ENCODE results near the gene AIG1.
"Not testable (repeated sequence)": the region's sequence is repeated elsewhere in the genome, so short reads cannot be mapped to it uniquely, and the experiment has no call there.

The AIG1 gene

DNA sequence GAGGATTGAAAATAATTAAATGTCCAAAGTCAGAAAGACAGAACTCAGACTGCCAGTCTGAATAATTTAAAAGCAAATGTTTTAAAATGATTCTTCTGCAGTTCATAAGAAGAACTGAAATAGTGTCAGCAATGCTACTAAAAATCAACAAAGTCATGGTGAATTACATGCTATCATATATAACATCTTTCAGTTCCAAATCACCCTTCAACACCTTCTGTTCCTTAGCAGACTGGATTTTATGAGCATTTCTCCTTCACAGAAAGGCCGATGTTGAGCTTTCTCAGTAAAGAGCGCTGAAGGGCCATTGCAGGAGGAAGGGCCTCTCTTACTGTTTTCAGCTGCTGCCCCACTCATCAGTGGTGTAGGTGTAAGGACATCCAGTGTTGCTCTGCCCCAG is 63.3 kb downstream of the AIG1 start:
- intact Hi-C loops (cut with DNase I), result no loop called here

GRCh38 chr6:143125455-143125854 is 64.8 kb downstream of the AIG1 start:
- DNase-seq, result no peak
- intact Hi-C loops (cut with DNase I), result no loop called here

More for the DNA sequence above, 63.3 kb downstream of the AIG1 start:
- no peak for DNase-seq

GRCh38 chr6:143125864-143126573 is 65.3 kb downstream of the AIG1 start:
- DNase-seq, result no peak
- intact Hi-C loops (cut with DNase I), result no loop called here

DNA sequence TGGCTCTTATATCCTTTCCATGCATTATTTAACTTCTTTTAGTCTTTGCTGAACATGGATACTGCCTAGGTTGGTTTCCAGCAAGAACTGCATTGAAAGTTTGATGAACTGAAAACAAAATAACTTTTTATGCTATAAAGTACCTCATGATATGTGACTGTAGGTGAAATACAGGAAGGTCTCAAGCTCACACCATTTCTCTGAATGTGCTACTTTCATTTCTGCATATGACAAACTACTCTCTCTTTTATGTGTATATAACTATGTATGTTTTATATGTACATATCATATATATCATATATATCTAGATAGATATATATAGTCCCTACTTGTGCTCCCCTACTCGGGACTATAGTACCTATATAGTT is 65.9 kb downstream of the AIG1 start:
- DNase-seq, result no peak
- intact Hi-C loops (cut with DNase I), result no loop called here

GRCh38 chr6:143127941-143128680 is 67.4 kb downstream of the AIG1 start:
- no peak for DNase-seq
- intact Hi-C loops (cut with DNase I), result no loop called here

DNA sequence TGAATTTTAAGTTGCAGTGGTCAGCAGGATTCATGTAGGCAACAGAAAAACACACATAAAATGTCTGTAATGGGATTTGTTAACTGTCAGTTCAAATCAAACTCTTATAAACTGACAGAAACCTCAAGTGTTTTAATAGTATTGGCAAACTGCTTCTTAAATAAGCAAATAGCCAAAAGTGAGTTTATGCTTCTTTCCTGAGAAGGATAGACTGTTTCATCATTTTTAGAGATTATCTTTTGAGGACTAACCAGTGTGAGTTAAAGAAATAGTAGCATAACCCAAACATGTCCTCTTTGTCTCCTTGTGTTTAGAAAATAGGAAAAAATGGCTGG is 68.0 kb downstream of the AIG1 start:
- no peak for DNase-seq

GRCh38 chr6:143130928-143131327 is 70.2 kb downstream of the AIG1 start:
- DNase-seq, result no peak
- intact Hi-C loops (cut with DNase I), result no loop called here

More for the DNA sequence above, 68.0 kb downstream of the AIG1 start:
- intact Hi-C loops (cut with DNase I), result no loop called here

GRCh38 chr6:143135325-143135724 is 74.6 kb downstream of the AIG1 start:
- no peak for DNase-seq
- intact Hi-C loops (cut with DNase I), result no loop called here

- DNase-seq, result no peak
- intact Hi-C loops (cut with DNase I), result no loop called here
Measured at GRCh38 chr6:143135797-143136561, 75.3 kb downstream of the AIG1 start.

DNA sequence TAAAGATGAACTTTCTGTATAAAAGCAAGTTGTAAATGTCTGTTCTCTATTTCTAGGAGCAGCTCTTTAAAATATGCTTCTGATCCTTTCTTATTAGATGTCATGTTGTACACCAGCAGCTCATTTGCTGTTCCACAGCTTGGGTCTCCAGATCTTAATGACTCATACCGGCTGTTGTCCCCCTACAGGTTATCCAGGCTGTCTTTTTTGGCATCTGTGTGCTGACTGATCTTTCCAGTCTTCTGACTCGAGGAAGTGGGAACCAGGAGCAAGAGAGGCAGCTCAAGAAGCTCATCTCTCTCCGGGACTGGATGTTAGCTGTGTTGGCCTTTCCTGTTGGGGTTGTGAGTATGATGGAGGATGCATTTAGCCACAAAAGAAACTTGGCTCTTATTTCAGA is 76.0 kb downstream of the AIG1 start:
- intact Hi-C loops (cut with DNase I), result no loop called here

GRCh38 chr6:143139239-143139784 is 78.6 kb downstream of the AIG1 start:
- DNase-seq, result no peak
- intact Hi-C loops (cut with DNase I), result no loop called here

More for the DNA sequence above, 76.0 kb downstream of the AIG1 start:
- no peak for DNase-seq

DNA sequence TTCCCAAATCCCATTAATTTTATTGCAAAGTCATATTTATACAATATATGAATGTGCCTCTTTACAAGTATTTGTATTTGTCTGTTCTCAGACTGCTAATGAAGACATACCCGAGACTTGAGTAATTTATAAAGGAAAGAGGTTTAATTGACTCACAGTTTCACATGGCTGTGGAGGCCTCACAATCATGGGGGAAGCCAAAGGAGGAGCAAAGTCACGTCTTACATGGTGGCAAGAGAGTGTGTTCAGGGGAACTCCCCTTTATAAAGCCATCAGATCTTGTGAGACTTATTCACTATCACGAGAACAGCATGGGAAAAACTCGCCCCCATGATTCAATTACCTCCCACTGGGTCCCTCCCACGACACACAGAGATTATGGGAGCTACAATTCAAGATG is 79.2 kb downstream of the AIG1 start:
- intact Hi-C loops (cut with DNase I); DNase-seq: not testable (repeated sequence)

- intact Hi-C loops (cut with DNase I), result no loop called here
Measured at GRCh38 chr6:143140767-143141166, 80.1 kb downstream of the AIG1 start.

GRCh38 chr6:143141442-143141841 is 80.8 kb downstream of the AIG1 start:
- intact Hi-C loops (cut with DNase I), result no loop called here
- DNase-seq, result no peak

More at GRCh38 chr6:143140767-143141166, 80.1 kb downstream of the AIG1 start:
- no peak for DNase-seq

DNA sequence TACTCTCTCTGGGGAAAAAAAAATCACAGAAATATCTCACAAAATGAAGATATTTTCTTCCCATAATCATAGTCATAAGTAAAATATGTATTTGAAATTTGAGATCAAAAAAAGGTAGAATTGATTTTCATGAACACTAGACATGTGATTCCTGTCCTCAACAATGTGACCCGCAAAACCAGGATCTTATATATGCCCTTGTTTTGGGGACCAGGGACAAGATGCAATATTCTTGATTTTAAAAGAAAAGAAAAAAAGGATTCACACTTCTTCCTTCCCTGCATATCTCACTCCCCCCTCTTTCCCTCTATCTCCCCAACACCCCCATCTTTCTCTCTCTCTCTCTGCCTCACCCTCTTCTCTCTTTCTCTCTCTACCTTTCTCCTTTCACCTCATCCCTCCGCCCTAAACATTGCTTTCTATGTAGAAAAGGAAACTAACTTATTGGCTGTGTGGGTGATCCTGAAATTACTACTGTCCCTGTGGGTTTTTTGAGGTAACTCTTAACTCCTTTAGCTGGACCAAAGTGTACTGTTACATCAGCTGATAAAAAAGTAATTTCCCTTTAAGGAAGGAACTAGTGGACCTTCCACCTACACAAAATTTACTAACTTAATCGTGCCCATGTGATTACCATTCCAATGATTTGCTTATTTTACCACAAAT is 85.6 kb downstream of the AIG1 start:
- no peak for DNase-seq
- intact Hi-C loops (cut with DNase I), result no loop called here

DNA sequence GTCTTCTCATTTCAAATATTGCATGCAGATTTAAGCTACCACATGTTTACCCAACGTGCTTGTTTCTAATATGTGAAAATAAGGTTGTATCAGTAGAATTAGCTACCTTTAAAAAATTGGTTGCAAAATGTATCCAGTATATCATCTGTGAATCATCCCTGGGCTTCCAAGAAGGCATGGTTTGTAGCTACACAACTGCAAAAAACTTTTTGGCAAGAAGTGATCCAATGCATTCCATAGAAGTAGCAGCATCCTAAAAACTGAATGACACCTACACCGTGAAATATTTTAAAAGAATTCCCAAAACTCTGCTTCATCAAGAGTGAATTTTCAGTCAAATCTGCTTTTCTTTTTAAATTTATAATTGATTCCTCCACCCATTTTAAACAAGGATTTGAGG is 89.1 kb downstream of the AIG1 start:
- no peak for DNase-seq
- intact Hi-C loops (cut with DNase I), result no loop called here

DNA sequence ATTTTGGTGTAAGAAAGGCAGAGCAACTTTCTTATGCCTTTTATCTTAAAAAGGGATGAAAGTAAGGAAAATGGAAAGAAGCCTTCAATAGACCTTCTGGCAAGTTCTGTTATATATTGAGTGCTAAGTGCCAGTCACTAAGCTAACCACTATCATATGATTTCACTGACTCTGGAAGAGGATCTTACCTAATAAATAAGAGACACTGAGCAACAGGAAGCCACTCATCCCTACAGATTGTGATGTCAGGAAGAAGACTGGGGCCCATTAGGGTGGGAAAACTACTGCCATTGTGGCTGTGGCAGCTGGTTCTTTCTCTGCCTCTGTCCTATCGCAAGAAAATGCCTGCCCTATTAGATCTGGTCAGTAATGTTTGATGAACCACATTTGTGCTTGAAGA is 89.6 kb downstream of the AIG1 start:
- intact Hi-C loops (cut with DNase I), result no loop called here
- no peak for DNase-seq

GRCh38 chr6:143151381-143151780 is 90.7 kb downstream of the AIG1 start:
- no peak for DNase-seq
- intact Hi-C loops (cut with DNase I), result no loop called here

GRCh38 chr6:143155681-143156080 is 95.0 kb downstream of the AIG1 start:
- intact Hi-C loops (cut with DNase I), result no loop called here
- DNase-seq, result no peak

DNA sequence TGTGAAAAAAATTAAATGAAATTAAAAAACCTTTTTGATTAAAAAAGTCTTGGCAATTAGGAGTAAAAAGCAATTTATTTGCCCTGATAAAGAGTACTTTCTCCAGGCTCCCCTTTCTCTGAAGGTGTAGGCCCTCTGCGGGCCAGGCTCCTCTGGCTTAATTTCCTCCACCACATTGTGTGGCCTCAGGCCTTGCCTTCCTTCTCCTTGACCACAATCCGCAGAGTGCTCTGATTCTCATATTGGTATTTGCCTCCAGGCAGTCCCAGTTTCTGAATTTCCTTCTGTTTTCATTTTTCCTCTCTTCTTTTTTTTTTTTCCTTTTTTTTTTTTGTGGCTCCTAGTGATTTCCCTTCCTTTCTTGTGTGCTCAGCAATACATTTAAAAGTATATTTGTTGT is 96.4 kb downstream of the AIG1 start:
- intact Hi-C loops (cut with DNase I), result no loop called here
- no peak for DNase-seq

GRCh38 chr6:143158113-143158581 is 97.5 kb downstream of the AIG1 start:
- DNase-seq, result no peak

More at GRCh38 chr6:143158113-143158581, 97.5 kb downstream of the AIG1 start:
- intact Hi-C loops (cut with DNase I), result no loop called here

Data from posterior cingulate gyrus (tissue), 11 donors.